HG02798 (cell line): ENCODE measurements around the gene HDLBP.

Experiments used
- ATAC-seq: cut with Tn5 transposase; IDR thresholded peaks from one replicate; pipeline ENCODE4 v1.9.1; 2021; ENCODE audit warnings: mild to moderate bottlenecking; ENCODE audit not compliant: unreplicated experiment, poor library complexity

HDLBP gene

GRCh38 chr2:241180495-241180894, 135.0 kb downstream of the HDLBP start:
- no peak for ATAC-seq

GRCh38 chr2:241179899-241180298, 135.6 kb downstream of the HDLBP start:
- no peak for ATAC-seq

GRCh38 chr2:241178961-241179360, 136.5 kb downstream of the HDLBP start:
- no peak for ATAC-seq

- no peak for ATAC-seq
These were observed 137.7 kb downstream of the HDLBP start for GRCh38 chr2:241177526-241178334.
